ENCODE measurements around the gene CTNNA3.
"Not testable (repeated sequence)": the region's sequence is repeated elsewhere in the genome, so short reads cannot be mapped to it uniquely, and the experiment has no call there.

DNA sequence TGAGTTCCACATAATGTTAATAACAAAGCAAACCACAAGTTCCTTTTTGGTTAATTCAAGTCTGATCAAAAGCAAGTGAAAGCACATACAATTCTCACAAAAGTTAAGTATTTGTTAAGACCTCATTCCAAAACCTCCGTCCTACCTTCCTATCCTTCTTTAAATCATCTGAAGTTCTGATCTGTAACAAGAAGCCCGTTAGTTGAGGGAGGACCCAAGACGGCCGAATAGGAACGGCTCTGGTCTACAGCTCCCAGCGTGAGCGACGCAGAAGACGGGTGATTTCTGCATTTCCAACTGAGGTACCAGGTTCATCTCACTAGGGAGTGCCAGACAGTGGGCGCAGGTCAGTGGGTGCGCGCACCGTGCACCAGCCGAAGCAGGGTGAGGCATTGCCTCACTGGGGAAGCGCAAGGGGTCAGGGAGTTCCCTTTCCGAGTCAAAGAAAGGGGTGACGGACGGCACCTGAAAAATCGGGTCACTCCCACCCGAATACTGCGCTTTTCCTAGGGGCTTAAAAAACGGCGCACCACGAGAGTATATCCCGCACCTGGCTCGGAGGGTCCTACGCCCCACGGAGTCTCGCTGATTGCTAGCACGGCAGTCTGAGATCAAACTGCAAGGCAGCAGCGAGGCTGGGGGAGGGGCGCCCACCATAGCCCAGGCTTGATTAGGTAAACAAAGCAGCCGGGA is 309.0 kb downstream of the CTNNA3 start:
- not testable (repeated sequence) for TF ChIP-seq POLR2A, CTCF (IDR thresholded peaks at IDR 0.05)
